Smooth muscle cell (in vitro differentiated cells): ENCODE results near the gene SEH1L. TPM values are rescaled to one million over a fixed set of nuclear protein-coding genes. Genes with fewer than 3 reads are reported as not detected.

Experiments
- DNase-seq: peaks from one replicate; lab custom pipeline; 2025; ENCODE audit not compliant: unreplicated experiment; lab: John Stamatoyannopoulos, UW
- H2AFZ ChIP-seq: fragments of 200-600 bp; sonication (generic); 2 replicates; pipeline ENCODE4 v1.6.0; 2016; ENCODE audit warnings: antibody characterized with exemption, low read depth, mild to moderate bottlenecking
- H3F3A ChIP-seq: fragments of 200-600 bp; sonication (generic); 2 replicates; pipeline ENCODE4 v1.6.0; 2017; ENCODE audit warnings: antibody characterized with exemption, low read depth
- H3K27ac ChIP-seq: fragments of 200-600 bp; sonication (generic); 2 replicates; pipeline ENCODE4 v1.5.1; 2016; ENCODE audit warnings: low read depth, mild to moderate bottlenecking
- H3K27me3 ChIP-seq: fragments of 200-600 bp; sonication (generic); 2 replicates; pipeline ENCODE4 v1.6.1; 2016; ENCODE audit warnings: low read depth, mild to moderate bottlenecking
- H3K36me3 ChIP-seq: fragments of 200-600 bp; sonication (generic); 2 replicates; pipeline ENCODE4 v1.5.1; 2016; ENCODE audit warnings: low read depth
- H3K4me1 ChIP-seq: fragments of 200-600 bp; sonication (generic); 2 replicates; pipeline ENCODE4 v1.5.1; 2016; ENCODE audit warnings: low read depth
- H3K4me2 ChIP-seq: fragments of 200-600 bp; sonication (generic); 2 replicates; pipeline ENCODE4 v1.6.0; 2016; ENCODE audit warnings: mild to moderate bottlenecking
- H3K4me3 ChIP-seq: fragments of 200-600 bp; sonication (generic); 2 replicates; pipeline ENCODE4 v1.5.1; 2016; ENCODE audit warnings: mild to moderate bottlenecking
- H3K79me2 ChIP-seq: fragments of 200-600 bp; sonication (generic); 2 replicates; pipeline ENCODE4 v1.6.0; 2016; ENCODE audit warnings: low read depth, mild to moderate bottlenecking
- H3K9ac ChIP-seq: fragments of 200-600 bp; sonication (generic); 2 replicates; pipeline ENCODE4 v1.6.0; 2016; ENCODE audit warnings: low read depth
- H3K9me3 ChIP-seq: fragments of 200-600 bp; sonication (generic); replicated peaks from 2 replicates; pipeline ENCODE4 v1.5.1; 2016; ENCODE audit warnings: low read depth
- H4K20me1 ChIP-seq: fragments of 200-600 bp; sonication (generic); 2 replicates; pipeline ENCODE4 v1.6.0; 2016; ENCODE audit warnings: low read depth
- CTCF ChIP-seq: fragments of 200-600 bp; sonication (generic); IDR thresholded peaks from 2 replicates; pipeline ENCODE4 v1.5.1; 2017; ENCODE audit warnings: borderline replicate concordance, mild to moderate bottlenecking, antibody characterized with exemption; ENCODE audit not compliant: insufficient read depth, poor library complexity, severe bottlenecking
- WGBS: methylation state at CpG from one replicate; pipeline ENCODE4 v1.1.7; 2016; ENCODE audit warnings: low lambda C conversion rate; 5-methylcytosine and 5-hydroxymethylcytosine counted together
- polyA plus RNA-seq: library from polyadenylated mRNA; unstranded; fragments of >200 nt; fragmentation: Nextera tagmentation; extraction: Ambion mirVana; gene quantifications from 2 replicates; pipeline ENCODE4 v1.2.1, GENCODE V29; 2016
- total RNA-seq: library from RNA; depleted of rRNA; stranded (reverse); fragments of >200 nt; gene quantifications from 2 replicates; pipeline ENCODE4 v1.2.3, GENCODE V29; 2014

Gene SEH1L
- total and polyA plus RNA-seq, 2 experiments from 2014 or later = 18.4 to 43.5 TPM

GRCh38 chr18:13025233-13025632, 77.4 kb downstream of the SEH1L start:
- H3K27me3 ChIP-seq = no peaks in the 10 kb centered on the region
- no peaks in the 10 kb centered on the region for H4K20me1 ChIP-seq
- H3K9ac ChIP-seq = no peak overlapping the region
- peaks cover 4% of the 10 kb centered on the region for H3K36me3 ChIP-seq
- H3K27ac ChIP-seq = no peak overlapping the region
- peaks cover 12% of the 10 kb centered on the region for H3K79me2 ChIP-seq
- 98% methylated on average over 2 of the region's 2 CpGs for WGBS
- no peaks in the 10 kb centered on the region for H3K4me1 ChIP-seq
- no peak overlapping the region for H3K4me2 ChIP-seq
- no peak for TF ChIP-seq CTCF
- H3K9me3 ChIP-seq = no peaks in the 10 kb centered on the region
- no peak for DNase-seq
- no peak overlapping the region for H2AFZ ChIP-seq
- H3F3A ChIP-seq = peaks cover 2% of the 10 kb centered on the region
- H3K4me3 ChIP-seq = no peak overlapping the region

- Histone ChIP-seq H3K4me1 (no peaks in the 10 kb centered on the region), H3F3A (peaks cover 2% of the 10 kb centered on the region), H3K9me3 (no peaks in the 10 kb centered on the region), H3K9ac (no peak overlapping the region), H3K79me2 (peaks cover 12% of the 10 kb centered on the region), H3K4me3 (no peak overlapping the region), H3K27me3 (no peaks in the 10 kb centered on the region), H3K27ac (peak overlapping the region; percentile 63), H3K4me2 (no peak overlapping the region), H2AFZ (no peak overlapping the region), H3K36me3 (peaks cover 8% of the 10 kb centered on the region), H4K20me1 (no peaks in the 10 kb centered on the region)
- TF ChIP-seq CTCF = no peak
- WGBS = 66% methylated on average over 3 of the region's 3 CpGs
- no peak for DNase-seq
Observed at GRCh38 chr18:13026583-13027270, 78.9 kb downstream of the SEH1L start.

- no peaks in the 10 kb centered on the region for H3K9me3 ChIP-seq
- H3K36me3 ChIP-seq = peaks cover 8% of the 10 kb centered on the region
- H3F3A ChIP-seq = peaks cover 2% of the 10 kb centered on the region
- H3K79me2 ChIP-seq = peaks cover 4% of the 10 kb centered on the region
- no peaks in the 10 kb centered on the region for H3K27me3 ChIP-seq
- H2AFZ ChIP-seq = no peak overlapping the region
- WGBS = 96% methylated on average over 2 of the region's 2 CpGs
- no peak for TF ChIP-seq CTCF
- H3K9ac ChIP-seq = no peak overlapping the region
- no peaks in the 10 kb centered on the region for H4K20me1 ChIP-seq
- H3K4me3 ChIP-seq = no peak overlapping the region
- H3K27ac ChIP-seq = no peak overlapping the region
- H3K4me1 ChIP-seq = no peaks in the 10 kb centered on the region
- DNase-seq = no peak
- no peak overlapping the region for H3K4me2 ChIP-seq
Observed at GRCh38 chr18:13028869-13029268, 81.1 kb downstream of the SEH1L start.

- no peaks in the 10 kb centered on the region for H3K4me1 ChIP-seq
- H3K9ac ChIP-seq = no peak overlapping the region
- peaks cover 8% of the 10 kb centered on the region for H3K36me3 ChIP-seq
- H3K79me2 ChIP-seq = no peaks in the 10 kb centered on the region
- H3F3A ChIP-seq = no peaks in the 10 kb centered on the region
- TF ChIP-seq CTCF = no peak
- 92% methylated on average over 5 of the region's 5 CpGs for WGBS
- H4K20me1 ChIP-seq = no peaks in the 10 kb centered on the region
- no peaks in the 10 kb centered on the region for H3K9me3 ChIP-seq
- H2AFZ ChIP-seq = no peak overlapping the region
- H3K4me2 ChIP-seq = no peak overlapping the region
- H3K27me3 ChIP-seq = no peaks in the 10 kb centered on the region
- no peak overlapping the region for H3K4me3 ChIP-seq
- no peak overlapping the region for H3K27ac ChIP-seq
- no peak for DNase-seq
Observed at GRCh38 chr18:13032173-13032572, 84.4 kb downstream of the SEH1L start.
